HCT116 (cell line): ENCODE data around the gene NF2. TPM values are rescaled to one million over a fixed set of nuclear protein-coding genes. Genes with fewer than 3 reads are reported as not detected.

ENCODE experiments used
- ATAC-seq: fragments of 200-7000 bp; cut with Tn5 transposase; 2 replicates; pipeline ENCODE4 v1.9.1; 2020; ENCODE audit warnings: mild to moderate bottlenecking, moderate library complexity
- BruUV-seq: library from RNA; stranded (reverse); fragments of 400-500 nt; replicated peaks from 2 replicates; lab custom pipeline; 2021; lab: Mats Ljungman, UMichigan
- CTCF ChIA-PET: fragments of 300-600 bp; sonication (Branson Sonifier 250); formaldehyde crosslinking; loops from one replicate; lab custom pipeline; 2021; ENCODE audit warnings: antibody characterized with exemption; lab: Charles Lee
- POLR2A ChIA-PET: fragments of 300-600, 350-600 bp; sonication (Branson Sonifier 250); formaldehyde crosslinking; loops from one replicate; lab custom pipeline; 2021; ENCODE audit warnings: antibody characterized with exemption; lab: Charles Lee
- RAD21 ChIA-PET, 2 experiments: fragments of 300-600 bp; sonication (Branson Sonifier 250); formaldehyde crosslinking; loops; one replicate each; lab custom pipeline; 2023; ENCODE audit warnings: low total read pairs in 2 of 2; ENCODE audit not compliant: uncharacterized antibody in 2 of 2, unreplicated experiment in 2 of 2, low non-redundant PET in 1 of 2; lab: Charles Lee
- DNase-seq: peaks from one replicate; pipeline ENCODE4 v3.0.0-alpha.2; 2010; ENCODE audit warnings: low read depth, low spot score
- H2AFZ ChIP-seq: fragments of 200-600 bp; shearing (Covaris generic), sonication (generic); 2 replicates; pipeline ENCODE4 v1.6.1; 2017; ENCODE audit warnings: low read depth, mixed run types, mixed read lengths, antibody characterized with exemption, low read length; ENCODE audit not compliant: poor library complexity, severe bottlenecking
- H3K27ac ChIP-seq: 2 replicates; pipeline ENCODE4 v1.5.1; 2012; ENCODE audit warnings: low read depth, low read length
- H3K27me3 ChIP-seq: fragments of 200-600 bp; sonication (generic); 2 replicates; pipeline ENCODE4 v1.6.1; 2016; ENCODE audit warnings: mixed run types, low read length, mixed read lengths; ENCODE audit not compliant: insufficient read depth
- H3K36me3 ChIP-seq, 2 experiments: fragments of 200-500 bp in 1 of 2; fragments of 200-600 bp in 1 of 2; sonication (Bioruptor generic) in 1 of 2; sonication (generic) in 1 of 2; 2 replicates each; pipeline versions ENCODE4 v1.5.1 to v1.6.1; 2014 to 2016; ENCODE audit warnings: low read length in 2 of 2, inconsistent platforms in 1 of 2, mixed read lengths in 1 of 2, mixed run types in 1 of 2; ENCODE audit not compliant: insufficient read depth in 2 of 2, control insufficient read depth in 1 of 2
- H3K4me1 ChIP-seq, 2 experiments: fragments of 200-600 bp in 1 of 2; sonication (generic) in 1 of 2; 2 replicates each; pipeline versions ENCODE4 v1.5.1 to v1.6.1; 2012 to 2017; ENCODE audit warnings: low read length in 2 of 2, inconsistent platforms in 1 of 2, mild to moderate bottlenecking in 1 of 2, mixed read lengths in 1 of 2, mixed run types in 1 of 2, moderate library complexity in 1 of 2; ENCODE audit not compliant: insufficient read depth in 2 of 2, control insufficient read depth in 1 of 2
- H3K4me2 ChIP-seq: fragments of 200-600 bp; sonication (generic); 2 replicates; pipeline ENCODE4 v1.6.1; 2017; ENCODE audit warnings: mixed run types, low read length, mixed read lengths
- H3K4me3 ChIP-seq, 2 experiments: fragments of 200-600 bp in 1 of 2; sonication (generic) in 1 of 2; replicated peaks in 1 of 2; 2 replicates each; pipeline ENCODE4 v1.5.1; 2011 to 2016; ENCODE audit warnings: low read length in 2 of 2, control low read depth in 1 of 2, low read depth in 1 of 2, mild to moderate bottlenecking in 1 of 2, mixed read lengths in 1 of 2, mixed run types in 1 of 2
- H3K79me2 ChIP-seq: fragments of 200-600 bp; sonication (generic); 2 replicates; pipeline ENCODE4 v1.6.1; 2017; ENCODE audit warnings: mild to moderate bottlenecking, mixed run types, low read length, moderate library complexity, mixed read lengths; ENCODE audit not compliant: insufficient read depth
- H3K9ac ChIP-seq: fragments of 200-600 bp; sonication (generic); 2 replicates; pipeline ENCODE4 v1.6.1; 2016; ENCODE audit warnings: low read length, mixed read lengths
- H3K9me2 ChIP-seq: fragments of 200-600 bp; sonication (generic), shearing (Covaris generic); 2 replicates; pipeline ENCODE4 v1.6.1; 2017; ENCODE audit warnings: mixed run types, mild to moderate bottlenecking, moderate library complexity; ENCODE audit not compliant: insufficient read depth
- H3K9me3 ChIP-seq, 2 experiments: fragments of 200-500 bp in 1 of 2; fragments of 200-600 bp in 1 of 2; sonication (Bioruptor generic) in 1 of 2; sonication (generic) in 1 of 2; 2 replicates each; pipeline ENCODE4 v1.6.1; 2014 to 2017; ENCODE audit warnings: low read length in 2 of 2, mixed read lengths in 2 of 2, inconsistent platforms in 1 of 2, low read depth in 1 of 2, mild to moderate bottlenecking in 1 of 2, mixed run types in 1 of 2, moderate library complexity in 1 of 2; ENCODE audit not compliant: control insufficient read depth in 1 of 2, insufficient read depth in 1 of 2
- H4K20me1 ChIP-seq: fragments of 200-600 bp; sonication (generic), shearing (Covaris generic); 2 replicates; pipeline ENCODE4 v1.6.1; 2017; ENCODE audit warnings: mixed run types, mild to moderate bottlenecking, moderate library complexity; ENCODE audit not compliant: insufficient read depth
- CBX3 ChIP-seq: IDR thresholded peaks from 2 replicates; pipeline ENCODE4 v1.6.1; 2012; ENCODE audit warnings: low read depth
- CEBPB ChIP-seq: IDR thresholded peaks from 2 replicates; pipeline ENCODE4 v1.6.1; 2012; ENCODE audit warnings: low read depth
- CTCF ChIP-seq, 3 experiments: fragments of 200-600 bp in 1 of 3; sonication (generic) in 1 of 3; IDR thresholded peaks in 2 of 3; conservative IDR thresholded peaks in 1 of 3; 2 replicates each; pipeline ENCODE4 v1.5.1; 2012 to 2017; ENCODE audit warnings: low read depth in 2 of 3, low read length in 2 of 3, antibody characterized with exemption in 1 of 3, borderline replicate concordance in 1 of 3, control low read depth in 1 of 3, mild to moderate bottlenecking in 1 of 3, mixed read lengths in 1 of 3, mixed run types in 1 of 3, moderate library complexity in 1 of 3; ENCODE audit not compliant: insufficient read depth in 1 of 3
- ELF1 ChIP-seq: IDR thresholded peaks from 2 replicates; pipeline ENCODE4 v1.6.1; 2012; ENCODE audit warnings: low read depth, borderline replicate concordance
- EZH2 ChIP-seq: fragments of 200-600 bp; sonication (generic); IDR thresholded peaks from 2 replicates; pipeline ENCODE4 v1.6.1; 2017; ENCODE audit warnings: antibody characterized with exemption, mixed run types
- EZH2phosphoT487 ChIP-seq: fragments of 200-600 bp; IDR thresholded peaks from 2 replicates; pipeline ENCODE4 v1.6.1; 2018; ENCODE audit warnings: antibody characterized with exemption, borderline replicate concordance
- MAX ChIP-seq: IDR thresholded peaks from 2 replicates; pipeline ENCODE4 v1.6.1; 2012
- POLR2A ChIP-seq: IDR thresholded peaks from 2 replicates; pipeline ENCODE4 v1.7.0; 2011; ENCODE audit warnings: borderline replicate concordance; ENCODE audit not compliant: insufficient read depth, insufficient read length; ENCODE audit errors: extremely low read depth
- POLR2AphosphoS5 ChIP-seq: IDR thresholded peaks from 2 replicates; pipeline ENCODE4 v1.6.1; 2011; ENCODE audit warnings: mild to moderate bottlenecking, low read depth, low read length, moderate library complexity
- RAD21 ChIP-seq: IDR thresholded peaks from 2 replicates; pipeline ENCODE4 v1.6.1; 2012; ENCODE audit warnings: low read depth, mild to moderate bottlenecking
- SIN3A ChIP-seq: IDR thresholded peaks from 2 replicates; pipeline ENCODE4 v1.6.1; 2012; ENCODE audit warnings: low read depth
- SP1 ChIP-seq: IDR thresholded peaks from 2 replicates; pipeline ENCODE4 v1.6.1; 2012; ENCODE audit warnings: low read depth
- SRF ChIP-seq: IDR thresholded peaks from 2 replicates; pipeline ENCODE4 v1.6.1; 2012; ENCODE audit warnings: low read depth
- YY1 ChIP-seq: IDR thresholded peaks from 2 replicates; pipeline ENCODE4 v1.6.1; 2011; ENCODE audit warnings: low read length, low read depth, moderate library complexity, mild to moderate bottlenecking; ENCODE audit not compliant: insufficient replicate concordance; ENCODE audit errors: extremely low read depth
- ZBTB33 ChIP-seq: IDR thresholded peaks from 2 replicates; pipeline ENCODE4 v1.6.1; 2011; ENCODE audit warnings: mild to moderate bottlenecking, low read length, moderate library complexity; ENCODE audit not compliant: insufficient replicate concordance; ENCODE audit errors: extremely low read depth
- ZFX ChIP-seq: fragments of 450-650 bp; IDR thresholded peaks from 2 replicates; pipeline ENCODE4 v1.6.1; 2017
- intact Hi-C: fragments of 100-400 bp; cut with micrococcal nuclease; formaldehyde crosslinking; loops from 2 replicates; pipeline ENCODE4 v1.10.0; 2022
- total RNA-seq: library from RNA; stranded (reverse); gene quantifications from one replicate; pipeline ENCODE4 v1.2.1, GENCODE V29; 2021; ENCODE audit not compliant: unreplicated experiment
- TF ChIP-seq, protein P1 (sequence below): IDR thresholded peaks from 2 replicates; pipeline ENCODE4 v1.6.1; 2012

Gene NF2
- total RNA-seq, 1 experiment from 2014 or later: 70.2 TPM

GRCh38 chr22:29741926-29742325 is 138.5 kb downstream of the NF2 start:
- no peaks in the 10 kb centered on the region for H3K9me3 ChIP-seq
- H3K27ac ChIP-seq: no peak overlapping the region
- H3K4me2 ChIP-seq: no peak overlapping the region
- no peaks in the 10 kb centered on the region for H3K4me1 ChIP-seq
- no peaks in the 10 kb centered on the region for H4K20me1 ChIP-seq
- intact Hi-C loops: no loop called here
- H3K79me2 ChIP-seq: no peaks in the 10 kb centered on the region
- no TSS peak for BruUV-seq
- no peak for TF ChIP-seq MAX
- no peak for TF ChIP-seq RAD21
- TF ChIP-seq SP1: no peak
- TF ChIP-seq ZBTB33: no peak
- TF ChIP-seq YY1: no peak
- TF ChIP-seq ELF1: no peak
- no peak for TF ChIP-seq CTCF (IDR thresholded peaks at IDR 0.05 in 2 of 3, conservative IDR thresholded peaks at IDR 0.05 in 1 of 3; ENCODE audit: borderline replicate concordance in 1 of 3, insufficient read depth in 1 of 3, low read depth in 2 of 3, low read length in 2 of 3)
- no peak for TF ChIP-seq CBX3
- no peak for TF ChIP-seq EZH2
- no peak for TF ChIP-seq EZH2phosphoT487
- TF ChIP-seq ZFX: no peak
- no peak for TF ChIP-seq SIN3A
- no peak for TF ChIP-seq POLR2AphosphoS5
- TF ChIP-seq SRF: no peak
- TF ChIP-seq POLR2A: no peak
- TF ChIP-seq, protein P1, sequence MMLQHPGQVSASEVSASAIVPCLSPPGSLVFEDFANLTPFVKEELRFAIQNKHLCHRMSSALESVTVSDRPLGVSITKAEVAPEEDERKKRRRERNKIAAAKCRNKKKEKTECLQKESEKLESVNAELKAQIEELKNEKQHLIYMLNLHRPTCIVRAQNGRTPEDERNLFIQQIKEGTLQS: no peak
- no peak for TF ChIP-seq CEBPB
- TF ChIP-seq, all 23 proteins: peak for 0
- H3K9me2 ChIP-seq: no peaks in the 10 kb centered on the region
- ChIA-PET CTCF (no interaction called here), RAD21 (no interaction called here), POLR2A (no interaction called here)
- no peak overlapping the region for H3K9ac ChIP-seq
- ATAC-seq (no peak), DNase-seq (no peak)
- H3K36me3 ChIP-seq: no peaks in the 10 kb centered on the region; a peak in 1 of 4 replicates
- no peaks in the 10 kb centered on the region for H3K27me3 ChIP-seq
- H2AFZ ChIP-seq: no peak overlapping the region
- no peak overlapping the region for H3K4me3 ChIP-seq
